Measurements from ENCODE around the gene C1orf21. TPM values are rescaled to one million over a fixed set of nuclear protein-coding genes. Genes with fewer than 3 reads are reported as not detected.
"Not testable (repeated sequence)": the region's sequence is repeated elsewhere in the genome, so short reads cannot be mapped to it uniquely, and the experiment has no call there.

Gene C1orf21
- total RNA-seq = 49.5 TPM
- long read RNA-seq, full-length matches to known transcripts = 57 of 94 reads
- long read RNA-seq, partial matches to known transcripts = 6 of 94 reads
- long read RNA-seq, other reads (novel, unspliced or antisense) = 31 of 94 reads

- DNase-seq (ENCODE audit: low spot score) = peak; percentile 93
Measured at GRCh38 chr1:184386312-184387068, at the start of gene C1orf21. Gene C1orf21 (plus strand): TSS chr1:184387029. CDS start chr1:184477510, 90,481 bp downstream.

DNA sequence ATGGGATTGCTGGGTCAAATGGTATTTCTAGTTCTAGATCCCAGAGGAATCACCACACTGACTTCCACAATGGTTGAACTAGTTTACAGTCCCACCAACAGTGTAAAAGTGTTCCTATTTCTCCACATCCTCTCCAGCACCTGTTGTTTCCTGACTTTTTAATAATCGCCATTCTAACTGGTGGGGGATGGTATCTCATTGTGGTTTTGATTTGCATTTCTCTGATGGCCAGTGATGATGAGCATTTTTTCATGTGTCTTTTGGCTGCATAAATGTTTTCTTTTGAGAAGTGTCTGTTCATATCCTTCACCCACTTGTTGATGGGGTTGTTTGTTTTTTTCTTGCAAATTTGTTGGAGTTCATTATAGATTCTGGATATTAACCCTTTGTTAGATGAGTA lies 49.0 kb upstream of the C1orf21 start:
- not testable (repeated sequence) for DNase-seq (ENCODE audit: low spot score)

DNA sequence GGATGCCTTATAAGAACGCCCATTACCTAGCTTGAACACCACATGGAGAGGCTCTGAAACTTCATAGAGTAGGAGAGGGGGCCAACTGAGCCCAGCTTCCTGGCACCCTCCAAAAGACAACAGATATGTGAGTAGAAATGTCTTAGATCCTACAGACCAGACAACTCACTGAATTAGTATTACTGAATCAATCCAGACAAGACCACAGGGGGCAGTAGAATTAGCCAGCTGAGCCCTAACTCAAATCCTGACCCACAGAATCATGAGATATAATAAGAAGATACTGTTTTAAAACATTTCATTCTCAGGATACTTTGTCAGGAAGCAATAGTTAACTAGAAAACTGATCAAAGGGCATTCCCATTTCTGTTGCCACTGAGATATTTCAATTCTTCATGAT lies 45.8 kb upstream of the C1orf21 start:
- no peak for DNase-seq (ENCODE audit: low spot score)

DNA sequence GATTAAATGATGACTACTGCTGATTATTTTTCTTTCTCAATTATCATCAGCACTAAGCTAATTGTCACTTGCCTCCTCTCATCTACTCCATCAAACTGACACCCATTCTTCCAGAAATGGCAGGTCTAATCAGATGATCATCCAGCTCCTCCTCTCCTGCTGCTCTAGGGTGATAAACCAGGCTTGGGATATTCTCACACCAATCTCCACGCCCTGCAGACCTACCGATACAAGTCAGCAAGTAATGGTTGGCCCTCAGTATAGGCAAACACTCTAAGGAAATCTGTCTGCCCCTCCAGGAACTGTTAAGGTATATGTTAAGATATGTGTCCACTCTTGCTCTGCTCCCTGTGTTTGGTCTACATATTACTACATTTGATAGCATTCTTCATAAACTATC lies 36.3 kb upstream of the C1orf21 start:
- no peak for DNase-seq (ENCODE audit: low spot score)

DNA sequence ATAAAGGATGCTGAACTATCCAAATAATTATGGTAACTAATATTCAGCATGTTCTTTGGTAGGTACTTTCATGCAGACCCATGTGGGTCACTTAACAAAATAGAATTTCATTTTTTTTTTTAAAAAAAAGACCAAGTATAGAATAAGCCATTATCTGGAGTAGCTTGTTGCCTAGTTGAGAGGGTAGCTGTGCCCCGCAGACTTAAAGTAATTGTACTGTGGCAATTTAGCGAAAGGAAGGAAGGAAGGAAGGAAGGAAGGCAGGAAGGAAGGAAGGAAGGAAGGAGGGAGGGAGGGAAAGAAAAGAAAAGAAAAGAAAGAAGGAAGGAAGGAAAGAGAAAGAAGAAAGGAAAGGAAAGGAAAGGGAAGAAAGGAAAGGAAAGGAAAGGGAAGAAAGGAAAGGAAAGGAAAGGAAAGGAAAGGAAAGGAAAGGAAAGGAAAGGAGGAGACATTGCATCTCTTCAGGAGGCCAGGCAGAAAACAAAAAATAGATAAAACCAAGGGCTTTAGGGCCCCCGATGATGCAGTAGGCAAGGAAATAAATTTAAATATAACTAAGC lies 35.3 kb upstream of the C1orf21 start:
- no peak for DNase-seq (ENCODE audit: low spot score)

DNA sequence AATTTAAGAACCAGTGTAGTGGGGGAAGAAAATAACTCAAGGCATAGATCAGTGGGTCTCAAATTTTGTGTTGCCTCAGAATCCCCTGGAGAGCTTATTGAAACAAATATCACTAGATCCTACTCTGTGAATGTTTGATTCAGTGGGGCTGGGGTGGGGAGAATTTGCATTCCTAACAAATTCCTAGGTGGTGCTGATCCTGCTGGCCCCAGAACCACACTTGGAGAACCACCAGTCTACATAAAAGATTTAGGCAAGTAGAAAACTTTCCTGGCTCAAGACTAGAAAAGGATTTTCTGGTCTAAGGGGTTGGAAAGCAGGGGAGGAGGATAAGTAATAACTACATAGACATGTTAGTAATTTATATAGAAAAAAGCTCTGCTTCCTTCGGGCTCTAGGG lies 34.1 kb upstream of the C1orf21 start:
- no peak for DNase-seq (ENCODE audit: low spot score)

- no peak for DNase-seq (ENCODE audit: low spot score)
Measured at GRCh38 chr1:184354719-184355118, 32.1 kb upstream of the C1orf21 start.

DNA sequence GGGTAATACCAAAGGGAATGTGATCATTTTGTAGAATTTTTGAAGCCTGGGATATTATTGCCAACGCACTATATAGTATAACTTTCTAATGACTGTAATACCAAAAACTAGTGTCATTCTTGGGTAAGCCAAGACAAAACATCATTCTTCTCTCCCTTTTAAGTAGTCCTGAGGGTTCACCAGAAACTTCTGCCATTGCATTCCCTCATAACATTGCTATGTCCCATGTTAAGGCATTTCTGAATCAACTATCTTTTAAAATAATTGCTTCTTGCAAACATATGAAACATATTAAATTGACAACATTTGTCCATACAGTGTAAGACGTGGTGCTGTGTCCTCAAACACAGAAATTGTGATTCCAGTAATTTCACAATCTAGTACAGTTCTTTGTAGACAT lies 29.9 kb upstream of the C1orf21 start:
- DNase-seq (ENCODE audit: low spot score) = no peak

- DNase-seq (ENCODE audit: low spot score) = no peak
Measured at GRCh38 chr1:184358256-184358655, 28.6 kb upstream of the C1orf21 start.

- no peak for DNase-seq (ENCODE audit: low spot score)
Measured at GRCh38 chr1:184359909-184360308, 26.9 kb upstream of the C1orf21 start.

GRCh38 chr1:184362876-184363275 lies 24.0 kb upstream of the C1orf21 start:
- DNase-seq (ENCODE audit: low spot score) = no peak

DNA sequence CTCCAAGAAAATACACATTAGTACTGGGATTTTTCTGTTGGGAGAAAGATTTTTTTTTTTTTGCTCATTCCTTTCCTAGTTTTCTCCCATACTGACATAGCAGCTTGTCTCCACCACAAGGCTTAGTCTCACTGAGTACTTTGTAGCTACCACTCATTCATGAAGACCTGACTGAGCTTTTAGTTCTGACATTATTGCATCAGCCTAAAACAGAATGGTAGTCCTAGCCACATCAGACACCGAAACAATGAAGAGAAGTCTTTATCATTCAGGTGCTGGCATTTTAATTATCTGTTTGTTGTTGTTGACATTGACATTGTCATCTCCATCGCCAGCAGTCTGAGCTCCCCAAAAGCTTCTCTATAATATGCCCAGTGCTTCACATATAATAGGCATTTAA lies 21.1 kb upstream of the C1orf21 start:
- DNase-seq (ENCODE audit: low spot score) = no peak

GRCh38 chr1:184366997-184367396 lies 19.8 kb upstream of the C1orf21 start:
- DNase-seq (ENCODE audit: low spot score) = no peak

DNA sequence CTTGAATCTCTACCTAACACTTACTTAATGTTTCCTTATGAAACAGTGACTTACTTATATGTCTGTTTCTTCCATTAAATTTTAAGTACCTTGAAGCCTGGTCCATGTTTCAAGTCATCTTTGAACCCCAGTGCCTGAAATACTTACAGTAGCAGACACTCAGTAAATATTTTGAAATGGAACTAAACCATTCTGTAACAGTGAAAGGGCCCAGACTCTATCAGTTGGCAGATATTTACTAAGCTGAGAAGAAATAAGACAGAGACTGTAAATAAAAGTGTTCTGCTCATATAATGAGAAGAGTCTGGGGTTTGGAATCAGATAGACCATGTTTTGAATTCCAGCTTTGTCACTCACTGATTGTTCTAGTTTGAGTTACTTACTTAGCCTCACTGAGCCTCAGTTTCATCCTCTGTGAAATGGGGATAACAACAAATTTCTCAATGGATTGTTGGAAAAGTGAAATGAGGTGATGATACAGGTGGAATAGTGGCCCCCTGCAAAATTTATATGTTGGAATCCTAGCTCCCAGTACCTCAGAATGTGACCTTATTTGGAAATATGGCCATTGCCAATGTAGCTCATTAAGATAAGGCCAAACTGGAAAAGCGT lies 19.3 kb upstream of the C1orf21 start:
- DNase-seq (ENCODE audit: low spot score) = no peak

DNA sequence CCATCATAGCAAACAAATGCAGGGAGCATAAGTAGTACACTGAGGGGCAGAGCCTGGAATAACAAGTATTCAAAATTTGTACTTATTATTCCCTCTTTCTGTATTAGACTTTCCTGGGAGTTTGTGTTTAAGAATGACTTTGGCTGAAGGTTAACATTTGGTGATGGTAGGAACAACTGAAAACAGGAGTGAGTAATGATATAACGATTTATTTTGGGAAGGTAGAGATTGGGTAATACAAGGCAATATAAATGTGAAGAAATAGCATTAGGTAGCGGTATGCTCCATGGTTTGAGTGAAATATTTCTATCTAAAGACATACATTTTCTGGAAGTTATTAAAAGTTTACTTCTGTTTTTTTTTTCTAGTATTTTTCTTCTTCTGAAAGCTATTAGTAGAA lies 18.5 kb upstream of the C1orf21 start:
- DNase-seq (ENCODE audit: low spot score) = no peak

DNA sequence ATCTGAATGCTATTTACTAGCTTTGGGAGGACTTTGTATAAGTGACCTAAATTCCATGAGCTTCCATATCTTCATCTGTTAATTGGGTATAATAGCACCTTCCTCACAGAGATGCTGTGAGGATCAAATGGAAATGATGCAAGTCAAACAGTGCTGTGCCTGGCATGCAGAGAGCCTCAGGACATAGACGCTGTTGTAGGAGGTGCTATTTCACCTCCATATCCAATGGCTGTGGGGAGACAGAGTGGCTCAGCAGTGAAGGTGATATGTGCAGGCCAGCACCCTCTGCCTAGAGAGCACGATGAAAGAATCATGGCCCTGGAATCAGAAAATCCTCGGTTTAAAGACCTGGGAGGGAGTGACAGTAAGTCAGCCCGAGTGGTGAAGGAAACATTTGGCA lies 16.0 kb upstream of the C1orf21 start:
- DNase-seq (ENCODE audit: low spot score) = no peak

GRCh38 chr1:184373155-184373554 lies 13.7 kb upstream of the C1orf21 start:
- DNase-seq (ENCODE audit: low spot score) = no peak

DNA sequence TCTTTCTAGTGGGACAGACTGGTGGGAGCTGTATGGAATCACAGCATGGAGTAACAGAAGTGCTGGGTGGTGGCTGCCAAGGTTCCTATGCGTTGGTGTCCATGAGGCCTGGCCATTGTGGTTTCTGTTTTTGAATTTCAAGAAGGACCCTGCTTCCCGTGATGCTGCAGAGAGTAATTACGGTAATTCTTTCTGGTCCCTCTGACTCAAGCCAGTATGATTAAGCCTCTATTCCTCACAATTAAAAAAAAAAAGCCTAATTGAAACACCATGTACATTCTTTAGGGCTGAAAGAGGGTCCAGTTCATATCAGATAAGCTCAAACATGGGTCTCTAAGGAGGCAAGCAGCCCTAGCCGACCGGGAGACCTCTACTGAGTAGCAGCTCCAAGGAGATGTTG lies 10.5 kb upstream of the C1orf21 start:
- no peak for DNase-seq (ENCODE audit: low spot score)

DNA sequence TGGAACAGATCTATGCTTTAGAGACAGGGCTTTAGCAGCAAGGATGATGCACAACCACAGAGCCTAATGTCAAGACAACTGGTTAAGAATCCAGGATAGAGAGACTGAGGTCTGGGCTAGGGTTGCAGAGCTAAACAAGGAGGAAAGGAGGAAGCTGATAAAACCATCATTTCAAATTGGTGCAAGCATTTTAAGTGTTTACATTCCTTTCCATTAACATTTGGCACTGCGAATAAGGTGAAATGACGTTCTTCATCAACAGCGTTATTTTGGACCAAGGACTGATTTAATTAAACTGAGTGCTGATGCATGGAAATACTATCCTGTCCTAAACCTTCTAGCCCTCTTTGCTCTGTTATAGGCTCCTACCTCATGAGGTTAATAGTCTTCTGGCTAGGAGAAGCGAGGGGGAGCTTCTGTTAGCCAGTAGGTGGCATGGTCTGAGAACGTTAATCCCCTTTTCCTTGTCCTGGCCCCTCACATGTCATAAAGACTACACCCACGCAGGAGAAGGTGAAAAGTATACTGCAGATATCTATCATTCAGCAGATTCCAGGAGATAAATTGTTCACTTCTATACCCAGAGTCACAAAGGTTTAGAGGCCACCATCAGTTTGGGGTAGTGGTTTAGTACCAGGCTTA lies 7.6 kb upstream of the C1orf21 start:
- DNase-seq (ENCODE audit: low spot score) = no peak

DNA sequence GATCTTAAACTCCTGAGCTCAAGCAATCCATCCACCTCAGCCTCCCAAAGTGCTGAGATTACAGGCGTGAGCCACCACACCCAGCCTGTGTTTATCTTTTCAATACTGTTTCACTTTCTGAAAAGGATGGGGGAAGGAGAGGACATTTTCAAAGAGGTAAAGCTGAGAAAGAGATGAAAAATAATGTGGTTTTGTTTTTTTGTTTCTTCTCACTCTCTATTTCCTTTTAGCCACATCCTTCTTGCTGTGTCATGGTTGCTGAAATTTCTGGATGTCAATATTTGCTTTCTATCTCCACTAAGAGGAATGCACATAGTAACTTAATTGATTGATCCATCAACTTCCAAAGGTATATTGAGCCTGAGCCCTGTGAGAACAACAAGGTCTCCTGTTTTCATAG lies 6.4 kb upstream of the C1orf21 start:
- no peak for DNase-seq (ENCODE audit: low spot score)

GRCh38 chr1:184383772-184384323 lies 3.0 kb upstream of the C1orf21 start:
- no peak for DNase-seq (ENCODE audit: low spot score)

DNA sequence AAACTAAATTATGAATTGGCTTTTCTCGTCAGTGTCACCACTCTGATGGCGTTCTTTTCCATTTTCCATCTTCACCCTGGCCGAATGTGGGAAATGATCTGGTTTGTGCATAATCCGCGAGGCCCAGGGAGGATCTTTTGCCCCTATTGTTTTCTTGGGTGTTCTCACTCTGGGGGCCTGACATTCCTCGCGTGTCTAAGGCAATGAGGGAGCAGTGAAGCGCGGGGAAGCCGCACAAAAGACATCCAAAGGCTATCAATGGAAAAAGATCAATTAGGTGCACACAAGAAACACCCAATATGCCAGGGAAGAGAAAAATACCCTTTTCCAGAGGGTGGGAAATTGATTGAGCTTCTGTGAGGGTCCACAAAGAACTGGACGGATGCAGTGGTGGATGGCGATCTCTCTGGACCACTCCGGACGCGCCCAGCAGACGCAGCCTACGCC lies 941 bp upstream of the C1orf21 start:
- DNase-seq (ENCODE audit: low spot score) = no peak
